Stimulated activated CD8-positive, alpha-beta memory T cell treated with anti-CD3 and anti-CD28 coated beads, Interleukin-12 subunit alpha, Interleukin-12 subunit beta, amount 100 ng/mL, for 4 hours (primary cell): Measurements from ENCODE around the gene SPTB.
"Not testable (repeated sequence)": the region's sequence is repeated elsewhere in the genome, so short reads cannot be mapped to it uniquely, and the experiment has no call there.

ENCODE experiments used
- DNase-seq: peaks from one replicate; pipeline ENCODE4 v3.0.0-alpha.2; 2020; ENCODE audit warnings: low read depth

SPTB gene

DNA sequence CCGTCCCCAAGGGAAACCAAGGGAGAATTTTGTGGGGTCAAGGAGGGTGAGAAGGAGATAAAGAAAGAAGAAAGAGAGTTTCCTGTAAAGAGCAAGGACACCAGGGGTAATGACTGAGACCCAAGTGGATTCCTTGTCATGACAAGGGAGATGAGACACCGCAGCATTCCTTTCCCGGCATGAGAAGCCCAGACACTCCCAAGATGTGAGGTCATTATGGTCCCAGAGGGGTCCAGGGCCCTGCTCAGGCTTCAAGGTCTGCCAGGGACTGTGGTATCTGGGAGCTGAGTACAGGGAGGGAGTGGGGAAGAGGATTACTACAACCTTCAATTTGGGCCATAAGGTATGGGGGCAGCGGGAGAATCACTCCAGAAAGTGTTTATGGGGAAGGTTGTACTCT is 58.1 kb downstream of the SPTB start:
- DNase-seq, result no peak

DNA sequence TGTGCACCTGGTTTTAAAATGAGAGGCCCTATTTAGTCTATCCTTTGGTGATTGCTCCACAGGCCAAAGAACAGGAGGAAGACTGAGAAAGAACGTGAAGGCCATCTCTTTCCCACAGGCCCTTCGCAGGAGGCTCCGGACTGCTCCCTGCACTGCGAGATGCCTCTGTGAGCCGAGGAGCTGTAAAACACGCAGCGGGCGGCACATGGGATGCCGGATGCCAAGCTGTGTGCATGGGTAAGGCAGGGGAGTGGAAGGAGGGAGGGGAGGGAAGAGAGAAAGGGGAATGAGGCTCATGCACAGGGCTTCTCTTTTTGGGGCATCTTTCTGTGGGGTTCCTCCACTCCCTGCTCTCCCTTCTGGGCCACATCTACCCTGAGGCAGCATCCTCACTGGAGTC is 61.6 kb downstream of the SPTB start:
- no peak for DNase-seq

DNA sequence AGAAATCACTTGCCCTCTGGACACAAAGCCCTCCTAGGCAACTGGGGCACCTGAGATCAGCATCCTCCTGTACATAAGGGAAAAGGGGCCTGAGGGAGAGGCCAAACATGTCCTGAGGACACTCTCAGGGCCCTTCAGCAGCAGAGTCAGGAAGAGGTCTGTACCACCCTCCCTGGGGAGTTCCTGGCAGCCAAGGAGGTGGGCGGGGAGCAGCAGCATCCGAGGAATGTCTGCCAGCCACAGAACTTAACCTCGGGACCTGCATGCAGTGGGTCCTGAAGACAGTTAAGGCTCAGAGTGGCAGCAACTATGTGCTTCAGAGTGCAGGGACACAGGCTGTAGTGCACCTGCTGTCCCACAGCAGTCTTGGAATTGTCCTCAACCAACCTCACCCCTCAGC is 62.1 kb downstream of the SPTB start:
- no peak for DNase-seq

DNA sequence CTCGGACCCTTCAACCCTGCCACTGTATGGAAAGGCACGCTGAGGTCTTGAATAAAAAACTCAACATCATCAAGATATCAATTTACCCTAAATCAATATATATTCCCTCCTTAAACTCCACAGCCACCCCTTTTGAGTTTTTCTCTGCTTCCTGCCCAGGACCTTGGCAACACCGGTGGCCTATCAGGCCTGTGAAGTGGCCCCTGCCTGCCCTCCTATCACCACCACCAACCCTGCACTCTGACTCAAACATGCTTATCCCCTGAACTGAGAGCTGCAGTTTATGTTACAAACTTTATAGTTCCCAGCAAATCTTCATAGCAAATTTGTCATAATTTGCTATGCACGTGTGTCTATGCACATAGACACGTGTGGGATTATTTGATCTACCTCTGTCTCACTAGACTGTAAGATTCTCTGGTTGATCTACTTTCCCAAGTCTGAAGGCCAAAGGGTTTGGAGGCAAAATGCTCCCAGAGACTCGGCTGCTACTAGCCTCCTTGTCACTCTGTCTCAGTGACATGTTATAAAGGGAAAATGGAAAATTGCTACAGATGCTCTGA is 63.4 kb downstream of the SPTB start:
- no peak for DNase-seq

DNA sequence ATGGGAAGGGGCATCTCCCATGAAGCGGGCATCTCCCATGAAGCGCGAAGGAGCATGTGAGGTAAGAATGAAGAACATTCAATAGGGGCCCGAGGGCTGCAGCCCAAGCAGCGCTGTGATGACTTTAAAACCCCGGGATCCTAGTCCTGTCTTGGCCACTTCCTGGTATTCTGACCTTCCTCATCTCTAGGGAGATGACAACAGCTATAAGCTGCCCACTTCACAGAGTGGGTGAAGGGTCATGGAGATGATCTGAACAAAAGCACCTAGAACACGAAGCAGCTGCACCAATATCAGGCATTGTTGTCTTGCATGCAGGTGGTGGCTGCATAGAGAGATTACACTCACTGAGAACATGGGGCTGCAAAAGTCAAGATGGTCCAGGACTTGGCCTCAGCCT is 64.5 kb downstream of the SPTB start:
- DNase-seq, result no peak

DNA sequence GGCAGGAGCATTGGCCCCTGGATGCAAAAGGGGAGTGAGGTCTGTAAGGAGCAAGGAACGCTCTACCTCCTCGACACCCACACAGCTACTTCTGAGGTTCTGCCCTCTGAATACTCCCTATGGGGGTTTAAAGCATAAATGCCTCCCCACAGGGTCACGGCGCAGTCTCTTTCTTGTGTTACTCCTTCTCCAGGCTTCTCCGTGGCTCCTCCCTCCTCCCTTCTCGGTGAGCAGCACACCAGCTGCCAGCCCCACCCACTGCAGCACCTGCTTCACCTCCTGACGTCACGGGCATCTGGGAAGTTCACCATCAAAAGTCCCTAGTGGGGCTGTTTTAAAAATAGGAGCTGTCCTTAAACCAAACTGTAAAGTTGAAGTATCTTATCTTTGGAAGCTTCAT is 67.3 kb downstream of the SPTB start:
- DNase-seq, result no peak

DNA sequence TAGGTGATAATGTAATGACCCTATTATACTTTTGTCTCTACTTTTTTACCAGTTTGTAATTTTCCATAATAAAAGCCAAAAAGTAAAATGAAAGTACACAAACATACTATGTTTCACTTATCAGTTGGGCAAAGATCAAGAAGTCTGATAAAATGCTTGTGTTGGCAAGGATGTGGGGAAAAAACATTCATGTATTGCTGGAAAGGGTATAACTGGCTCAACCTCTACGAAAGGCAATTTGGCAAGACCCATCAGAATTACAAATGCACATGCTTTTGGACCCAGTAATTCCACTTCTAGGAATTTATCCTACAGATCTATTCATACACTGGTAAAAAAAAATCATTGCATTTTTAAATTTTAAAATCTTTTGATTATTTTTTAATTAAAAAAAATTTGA is 68.0 kb downstream of the SPTB start:
- DNase-seq, result no peak

DNA sequence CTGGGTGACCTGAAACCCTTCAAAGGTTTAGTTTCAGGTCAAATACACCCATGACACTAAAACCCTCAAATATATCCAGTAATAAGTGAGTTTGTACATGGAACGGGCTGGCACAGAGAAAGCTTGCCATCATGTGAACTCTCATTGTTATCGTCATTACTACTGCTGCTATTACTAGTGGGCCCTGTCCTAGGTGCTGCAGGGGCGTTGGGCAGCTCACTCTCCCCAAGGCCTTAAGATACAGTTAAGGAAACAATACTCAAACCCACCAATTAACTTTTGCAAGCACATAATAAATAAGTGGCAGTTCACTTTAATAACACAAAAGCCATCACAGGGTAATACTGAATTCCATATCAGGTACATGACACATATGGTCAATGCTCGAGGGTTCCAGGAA is 71.3 kb downstream of the SPTB start:
- DNase-seq, result no peak

DNA sequence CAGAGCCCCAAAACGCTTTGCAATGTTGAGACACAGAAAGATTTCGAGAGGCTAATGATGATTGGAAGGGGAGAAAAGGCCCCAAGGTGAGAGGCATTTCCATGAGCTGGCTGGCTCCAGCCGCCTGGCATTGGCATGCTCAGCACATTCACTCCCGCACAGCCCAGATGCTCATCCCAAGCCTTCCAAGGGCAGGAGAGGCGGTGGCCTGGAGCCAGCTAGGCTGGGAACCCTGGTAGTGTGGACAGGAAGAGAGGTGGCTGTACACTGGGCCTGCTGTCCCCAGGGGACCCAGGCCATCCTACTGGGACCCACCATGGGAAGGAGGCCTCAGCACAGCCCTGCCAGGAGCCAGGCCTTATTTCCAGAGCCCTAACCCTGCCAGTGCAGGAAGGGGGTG is 72.2 kb downstream of the SPTB start:
- no peak for DNase-seq

DNA sequence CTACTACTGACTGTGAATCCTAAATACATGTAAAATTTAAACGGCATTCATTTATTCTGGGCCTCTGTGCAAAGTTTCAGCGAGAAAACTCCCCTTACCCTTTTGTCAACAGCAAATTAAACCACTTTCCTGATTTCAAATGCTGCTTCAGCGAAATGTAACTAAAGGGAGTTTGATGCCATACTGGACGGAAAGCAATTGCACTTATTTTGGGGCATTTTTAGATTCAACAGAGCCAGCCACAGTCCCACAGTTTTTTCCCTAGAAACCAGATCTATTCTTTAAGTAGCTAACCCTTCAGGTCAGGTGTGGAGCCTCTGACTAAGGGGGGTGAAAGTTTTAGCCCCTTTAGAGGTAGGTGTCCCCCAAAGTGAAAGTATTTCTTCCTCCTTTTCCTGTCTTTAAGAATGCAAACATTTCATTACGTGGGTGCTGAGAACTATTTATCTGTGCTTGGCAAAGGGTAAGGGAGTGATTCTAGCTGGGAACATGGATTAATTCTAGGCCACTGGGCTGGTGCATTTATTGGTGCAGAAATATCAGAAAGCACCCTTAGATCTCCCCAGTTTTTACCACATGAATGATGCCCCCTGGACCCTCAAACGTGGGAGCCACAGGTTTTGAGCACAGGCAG is 72.7 kb downstream of the SPTB start:
- DNase-seq, result no peak

DNA sequence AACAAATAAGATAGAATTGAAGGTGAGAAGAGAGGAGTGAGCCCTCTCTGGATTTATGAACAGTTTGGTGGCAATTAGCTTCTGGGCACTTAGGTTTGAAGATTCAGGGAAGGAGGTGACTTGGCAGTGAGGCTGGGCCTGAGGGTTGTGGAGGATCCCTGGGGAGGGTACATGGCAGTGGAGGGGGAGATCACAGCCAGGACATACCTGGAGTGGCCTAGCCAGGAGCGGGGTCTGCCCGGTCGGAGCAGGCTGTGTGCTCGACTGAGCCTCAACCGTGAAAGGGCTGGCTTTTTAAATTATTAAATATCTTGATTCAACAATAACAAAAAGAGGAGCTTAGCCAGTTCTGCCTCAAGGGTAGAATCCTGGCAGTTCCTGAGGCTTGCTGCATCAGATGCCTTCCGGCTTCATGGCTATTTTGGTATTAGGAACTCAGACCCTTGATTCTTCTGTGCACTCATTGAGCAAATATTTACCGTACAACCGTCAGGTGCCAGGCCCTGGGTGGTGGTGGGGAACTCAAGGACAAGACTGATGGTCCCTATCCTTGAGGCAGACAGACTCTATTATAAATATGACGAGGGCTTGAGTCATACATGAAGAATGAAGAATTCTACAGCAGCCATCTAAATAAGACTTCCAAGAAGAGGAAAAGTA is 73.4 kb downstream of the SPTB start:
- DNase-seq, result no peak

DNA sequence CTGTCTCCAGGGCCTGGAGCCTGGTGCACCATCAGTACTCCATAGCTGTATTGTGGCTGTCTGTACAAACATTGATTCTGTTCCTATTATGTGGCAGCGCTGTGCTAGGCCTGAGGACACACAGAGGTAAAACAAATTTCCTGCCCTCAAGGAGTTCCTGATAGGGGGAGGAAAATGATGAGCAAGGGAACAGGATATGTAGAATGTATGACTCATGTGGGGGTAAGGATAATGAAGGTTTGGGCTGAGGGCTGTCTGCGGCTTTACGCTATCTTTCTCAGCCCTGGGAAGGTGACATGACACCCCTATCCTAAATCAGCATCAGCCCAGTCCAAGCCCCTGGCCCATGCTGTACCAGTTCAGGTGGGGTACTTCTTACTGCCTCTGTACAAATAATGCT is 74.1 kb downstream of the SPTB start:
- DNase-seq, result not testable (repeated sequence)

DNA sequence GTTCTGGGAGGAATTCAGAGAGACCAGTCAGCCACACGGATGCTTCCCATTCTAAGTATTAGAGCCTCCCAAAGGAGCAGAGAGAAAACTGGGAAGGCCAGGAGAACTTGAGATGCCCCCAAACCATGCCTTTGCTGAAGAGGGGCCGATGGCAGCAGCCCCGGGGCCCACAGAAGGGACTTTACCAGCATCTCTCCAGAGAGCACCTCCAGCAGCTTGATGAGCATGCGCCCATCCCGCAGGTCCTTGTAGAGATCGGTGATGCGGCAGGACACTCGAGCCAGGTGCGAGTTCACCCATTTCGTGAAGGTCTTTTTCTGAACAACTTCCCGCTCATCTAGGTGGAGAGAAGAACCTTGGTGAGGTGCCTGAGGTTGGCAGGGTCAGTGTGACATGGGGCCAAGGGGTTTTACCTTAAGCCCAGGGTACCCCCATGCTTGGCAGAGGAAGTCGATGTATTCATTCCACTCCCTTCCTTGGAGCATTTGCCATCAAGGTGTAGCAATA is 74.9 kb downstream of the SPTB start:
- no peak for DNase-seq

DNA sequence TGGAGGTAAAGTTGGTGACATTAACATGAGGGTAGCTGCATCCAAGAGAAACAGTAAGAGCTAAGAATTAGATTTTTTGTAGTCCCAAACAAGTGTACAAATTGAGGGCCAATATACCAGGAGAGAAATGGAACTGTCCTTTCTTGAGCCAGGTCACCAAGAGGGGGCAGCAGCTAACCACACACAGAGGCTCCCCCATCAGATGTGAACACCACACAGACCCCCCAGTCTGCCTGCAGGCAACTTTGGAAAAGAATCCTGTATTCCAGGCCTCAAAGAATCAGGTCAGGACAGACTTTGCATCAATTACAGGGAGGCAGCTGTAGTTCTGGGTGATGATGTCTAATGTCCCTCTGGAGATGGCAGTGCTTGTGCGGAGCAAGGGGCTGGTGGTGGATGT is 77.9 kb downstream of the SPTB start:
- no peak for DNase-seq

DNA sequence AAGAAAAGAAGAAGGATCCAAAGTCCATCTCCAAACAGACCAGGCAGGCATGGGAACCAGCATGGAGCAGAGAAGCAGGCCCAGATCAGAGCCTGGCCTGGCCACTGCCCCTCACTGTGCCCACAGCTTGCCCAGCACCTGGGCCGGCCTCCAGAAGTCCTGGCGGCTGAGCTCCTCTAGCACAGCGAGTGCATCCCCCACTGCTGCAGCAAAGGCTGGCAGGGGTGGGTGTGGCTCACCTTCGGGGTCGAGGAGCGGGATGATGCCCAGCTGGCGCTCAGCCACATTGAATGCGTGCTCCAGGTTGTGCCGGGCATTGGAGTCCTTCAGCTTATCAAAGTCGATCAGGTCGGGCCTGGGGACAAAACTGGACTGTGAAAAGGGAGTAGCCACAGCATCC is 78.7 kb downstream of the SPTB start:
- DNase-seq, result no peak

DNA sequence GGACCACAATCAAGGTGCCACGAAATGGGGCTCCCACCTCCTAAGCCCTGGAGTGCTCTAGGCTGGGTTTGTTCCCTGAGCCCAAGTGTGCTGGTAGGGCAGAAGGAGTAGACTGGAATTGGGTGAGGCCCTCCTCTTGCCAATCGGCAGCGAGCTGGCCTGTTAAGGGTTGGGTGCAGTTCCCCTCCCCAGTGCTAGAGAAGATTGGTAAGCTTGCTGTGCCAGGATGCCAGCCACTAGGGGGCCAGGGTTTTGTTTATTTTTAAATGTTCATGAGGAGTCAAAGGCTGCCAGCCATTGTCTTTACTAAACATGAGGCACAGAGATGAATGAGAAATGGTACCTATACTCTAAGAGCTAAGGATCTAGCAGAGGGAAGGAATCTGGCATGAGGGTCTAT is 79.7 kb downstream of the SPTB start:
- no peak for DNase-seq

DNA sequence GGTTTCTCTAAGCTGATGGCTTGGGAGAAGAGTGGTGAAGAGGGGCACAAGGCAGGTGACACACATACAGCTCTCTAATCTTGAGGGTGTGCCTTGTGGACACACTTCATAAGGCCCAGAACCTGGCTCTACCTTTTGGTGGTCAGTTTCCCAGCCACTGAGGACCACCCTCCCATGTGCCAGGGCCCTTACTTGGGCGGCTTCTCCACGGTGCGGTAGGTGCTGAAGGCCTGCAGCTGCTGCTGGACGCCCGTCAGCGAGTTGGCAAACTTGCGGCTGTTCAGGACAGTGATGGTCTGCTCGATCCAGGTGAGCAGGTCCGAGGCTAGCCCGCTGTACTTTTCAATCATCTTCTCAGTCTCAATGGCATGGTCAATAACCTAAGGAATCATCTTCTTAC is 80.2 kb downstream of the SPTB start:
- DNase-seq, result no peak

DNA sequence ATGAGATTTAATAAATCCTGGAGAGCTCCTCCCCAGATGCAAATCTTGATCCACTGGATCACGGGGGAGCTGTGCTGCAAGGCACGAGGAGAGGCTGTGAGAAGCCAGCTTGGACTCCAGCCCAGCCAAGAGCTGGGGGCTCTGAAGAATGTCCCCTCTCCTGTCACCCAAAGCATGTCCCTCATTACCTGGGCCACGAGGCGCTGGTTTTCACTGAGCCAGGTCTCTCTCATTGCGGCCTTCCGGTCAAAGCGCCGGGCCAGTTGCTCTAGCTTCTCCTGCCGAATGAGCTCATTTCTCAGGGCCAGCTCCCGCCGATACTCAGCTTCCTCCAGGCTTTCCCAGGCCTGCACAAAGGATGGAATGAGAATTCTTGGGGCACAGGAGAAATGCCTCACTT is 83.3 kb downstream of the SPTB start:
- no peak for DNase-seq

DNA sequence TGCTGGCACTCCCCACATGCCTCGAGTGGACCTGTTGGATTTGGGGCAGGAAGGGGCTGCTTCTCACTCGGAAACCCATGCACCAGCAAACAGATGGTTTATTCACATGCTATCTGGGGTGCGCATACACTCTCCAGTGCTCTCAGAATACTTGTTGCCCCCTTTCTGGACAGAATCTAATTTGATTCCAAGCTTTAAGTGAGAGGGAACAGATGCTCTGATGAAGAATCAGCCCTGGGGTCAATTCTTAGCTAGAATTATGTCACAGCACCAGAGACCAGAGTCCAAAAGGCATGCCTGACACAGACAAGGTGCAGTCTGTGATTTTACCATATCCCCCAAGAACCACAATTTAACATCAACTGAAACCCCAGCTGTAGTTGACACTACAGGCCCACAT is 83.8 kb downstream of the SPTB start:
- DNase-seq, result no peak

DNA sequence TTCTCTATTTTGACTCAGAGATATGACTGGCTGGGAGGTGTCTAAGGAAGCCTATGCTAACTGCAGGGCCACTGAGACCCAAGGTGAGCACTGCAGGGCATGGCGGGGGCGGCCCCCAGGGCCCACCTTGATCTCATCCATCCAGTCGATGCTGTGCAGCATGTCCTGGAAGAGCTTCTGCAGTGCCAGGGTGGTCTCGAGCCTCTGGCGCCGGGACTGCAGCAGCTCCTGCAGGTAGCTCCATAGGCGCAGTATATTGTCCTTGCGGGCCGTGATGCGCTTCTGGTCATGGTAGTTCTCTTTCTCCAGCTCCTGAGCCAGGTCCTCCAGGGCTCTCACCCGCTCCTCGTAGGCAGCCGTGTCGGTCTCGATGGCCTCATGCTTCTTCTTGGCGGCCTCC is 84.5 kb downstream of the SPTB start:
- DNase-seq, result no peak

DNA sequence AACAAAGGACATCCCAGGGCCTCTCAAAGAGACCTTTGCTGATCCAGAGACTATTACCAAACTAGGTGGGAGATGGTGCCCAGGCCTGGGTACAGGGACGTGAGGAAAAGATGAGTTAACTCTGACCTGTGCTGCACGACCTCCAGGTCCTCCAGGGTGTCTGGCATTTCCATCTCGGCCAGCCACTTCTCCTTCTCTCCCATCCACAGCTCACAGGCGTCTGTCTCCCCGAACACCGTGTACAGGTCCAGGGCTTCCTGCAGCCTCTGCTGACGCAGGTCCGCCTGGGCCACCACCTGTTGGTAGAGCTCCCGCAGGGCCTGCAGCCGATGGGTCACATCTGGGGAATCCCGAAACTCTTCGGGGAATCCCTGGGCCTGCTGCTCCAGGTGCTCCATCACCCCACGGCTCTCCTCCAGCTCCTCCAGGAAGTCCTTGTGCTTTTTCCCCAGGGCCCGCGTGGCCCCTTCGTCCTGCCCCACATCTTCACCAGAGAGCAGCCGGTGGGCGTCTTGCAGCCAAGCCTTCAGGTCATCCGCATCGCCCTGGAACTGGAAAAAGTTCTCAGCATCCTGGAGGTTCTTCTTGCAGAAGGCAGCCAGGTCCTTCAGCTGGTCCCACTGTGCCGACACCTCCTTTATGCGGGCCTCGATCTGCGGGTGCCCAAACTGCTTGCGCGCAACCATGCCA is 86.7 kb downstream of the SPTB start:
- no peak for DNase-seq

DNA sequence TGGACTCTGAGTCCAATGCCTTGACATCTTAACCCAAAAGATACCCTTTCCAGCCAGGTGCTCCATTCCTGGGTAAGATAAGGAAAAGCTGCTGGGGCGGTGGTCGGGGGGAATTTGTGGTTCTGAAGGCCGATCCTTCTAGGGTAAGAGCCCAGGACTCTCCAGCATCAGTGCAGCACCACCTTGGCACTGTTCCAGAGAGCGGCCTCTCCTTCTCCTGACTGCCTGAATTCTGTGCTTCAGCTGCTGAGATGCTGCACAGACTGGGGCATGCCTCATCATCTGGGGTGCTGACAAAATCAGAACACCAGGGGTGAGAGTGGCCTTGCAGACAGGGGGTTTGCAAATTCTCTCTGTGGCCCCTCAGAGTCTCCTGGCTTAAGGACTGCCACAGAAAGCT is 87.5 kb downstream of the SPTB start:
- no peak for DNase-seq

DNA sequence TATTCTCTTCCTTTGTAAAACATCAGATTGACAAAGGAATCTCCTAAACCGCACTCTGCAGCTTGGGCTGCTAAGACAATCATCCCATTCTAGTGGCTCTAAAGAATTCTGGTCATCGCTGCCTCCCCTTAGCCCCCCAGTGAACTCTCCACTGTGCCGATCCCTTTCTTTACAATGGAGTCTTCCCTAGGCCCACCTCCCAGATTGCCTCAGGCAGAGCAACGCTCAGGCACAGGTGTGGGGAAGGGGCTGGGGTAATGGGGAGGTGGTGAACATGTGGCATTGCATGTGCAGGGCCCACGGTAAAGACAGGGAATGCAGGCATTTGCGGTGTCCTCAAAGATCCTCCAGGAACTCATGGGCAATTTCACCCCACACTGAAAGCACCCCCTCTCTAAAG is 89.2 kb downstream of the SPTB start:
- no peak for DNase-seq
